GM19468 (cell line): ENCODE measurements around the gene ARHGAP10.
"Not testable (repeated sequence)": the region's sequence is repeated elsewhere in the genome, so short reads cannot be mapped to it uniquely, and the experiment has no call there.

Source experiments
- ATAC-seq: cut with Tn5 transposase; IDR thresholded peaks from one replicate; pipeline ENCODE4 v1.9.1; 2021; ENCODE audit warnings: mild to moderate bottlenecking, moderate library complexity, moderate number of reproducible peaks; ENCODE audit not compliant: unreplicated experiment; ENCODE audit errors: extremely low read depth

ARHGAP10 gene

GRCh38 chr4:147874109-147874508, 142.2 kb downstream of the ARHGAP10 start:
- ATAC-seq: no peak

- ATAC-seq: no peak
Measured at GRCh38 chr4:147877308-147877771, 145.5 kb downstream of the ARHGAP10 start.

- no peak for ATAC-seq
Measured at GRCh38 chr4:147879676-147880075, 147.8 kb downstream of the ARHGAP10 start.

- ATAC-seq: no peak
Measured at GRCh38 chr4:147880511-147880910, 148.6 kb downstream of the ARHGAP10 start.

GRCh38 chr4:147884536-147884935, 152.6 kb downstream of the ARHGAP10 start:
- no peak for ATAC-seq

- ATAC-seq: not testable (repeated sequence)
Measured at GRCh38 chr4:147885216-147885615, 153.3 kb downstream of the ARHGAP10 start.

GRCh38 chr4:147891476-147892115, 159.7 kb downstream of the ARHGAP10 start:
- no peak for ATAC-seq

- ATAC-seq: no peak
Measured at GRCh38 chr4:147899512-147899911, 167.6 kb downstream of the ARHGAP10 start.

- no peak for ATAC-seq
Measured at GRCh38 chr4:147901388-147901787, 169.5 kb downstream of the ARHGAP10 start.

GRCh38 chr4:147901916-147902315, 170.0 kb downstream of the ARHGAP10 start:
- ATAC-seq: no peak

GRCh38 chr4:147909225-147909624, 177.3 kb downstream of the ARHGAP10 start:
- ATAC-seq: peak; percentile 11

- ATAC-seq: no peak
Measured at GRCh38 chr4:147910315-147910714, 178.4 kb downstream of the ARHGAP10 start.

- not testable (repeated sequence) for ATAC-seq
Measured at GRCh38 chr4:147912106-147912505, 180.2 kb downstream of the ARHGAP10 start.

- ATAC-seq: peak; percentile 57
Measured at GRCh38 chr4:147913137-147913536, 181.2 kb downstream of the ARHGAP10 start.

- ATAC-seq: no peak
Measured at GRCh38 chr4:147916351-147916750, 184.5 kb downstream of the ARHGAP10 start.

GRCh38 chr4:147923381-147923780, 191.5 kb downstream of the ARHGAP10 start:
- no peak for ATAC-seq

GRCh38 chr4:147923854-147924253, 192.0 kb downstream of the ARHGAP10 start:
- ATAC-seq: no peak

- ATAC-seq: no peak
Measured at GRCh38 chr4:147924604-147925412, 192.9 kb downstream of the ARHGAP10 start.

GRCh38 chr4:147927377-147928137, 195.7 kb downstream of the ARHGAP10 start:
- ATAC-seq: no peak

GRCh38 chr4:147928400-147928799, 196.5 kb downstream of the ARHGAP10 start:
- no peak for ATAC-seq

- no peak for ATAC-seq
Measured at GRCh38 chr4:147929746-147930145, 197.9 kb downstream of the ARHGAP10 start.
